IMR-90 (cell line): ENCODE measurements around the gene L3MBTL4. TPM values are rescaled to one million over a fixed set of nuclear protein-coding genes. Genes with fewer than 3 reads are reported as not detected.

Experiments
- ATAC-seq: fragments of 200-7000 bp; cut with Tn5 transposase; 2 replicates; pipeline ENCODE4 v1.9.1; 2020; ENCODE audit warnings: low read depth, mild to moderate bottlenecking, moderate library complexity
- BruUV-seq: library from RNA; stranded (reverse); fragments of 400-500 nt; replicated peaks from 2 replicates; lab custom pipeline; 2021; lab: Mats Ljungman, UMichigan
- CTCF ChIA-PET: fragments of 300-600 bp; formaldehyde crosslinking; extraction: SDS; loops from one replicate; lab custom pipeline; 2021; ENCODE audit warnings: antibody characterized with exemption; lab: Yijun Ruan, JAX
- POLR2A ChIA-PET: fragments of 300-600 bp; sonication (Branson Sonifier 250); formaldehyde crosslinking; loops from one replicate; lab custom pipeline; 2022; ENCODE audit warnings: antibody characterized with exemption; ENCODE audit not compliant: unreplicated experiment; lab: Charles Lee
- DNase-seq: peaks from one replicate; pipeline ENCODE4 v3.0.0; 2013
- H2AFZ ChIP-seq: replicated peaks from 2 replicates; pipeline ENCODE3; 2013; ENCODE audit warnings: low read length, mild to moderate bottlenecking; ENCODE audit not compliant: poor library complexity
- H2AK5ac ChIP-seq: 2 replicates; pipeline ENCODE4 v1.6.1; 2013; ENCODE audit warnings: low read depth, low read length, inconsistent platforms
- H2AK9ac ChIP-seq: replicated peaks from 2 replicates; pipeline ENCODE3; 2013; ENCODE audit warnings: mild to moderate bottlenecking, low read depth, low read length, moderate library complexity; ENCODE audit not compliant: poor library complexity
- H2BK120ac ChIP-seq: 2 replicates; pipeline ENCODE4 v1.6.1; 2013; ENCODE audit warnings: low read depth, low read length, inconsistent platforms
- H2BK15ac ChIP-seq: 3 replicates; pipeline ENCODE4 v1.6.1; 2013; ENCODE audit warnings: low read depth, low read length, inconsistent platforms
- H2BK20ac ChIP-seq: 2 replicates; pipeline ENCODE4 v1.6.1; 2013; ENCODE audit warnings: low read depth, mild to moderate bottlenecking, inconsistent platforms, low read length, moderate library complexity
- H2BK5ac ChIP-seq: 2 replicates; pipeline ENCODE4 v1.6.1; 2013; ENCODE audit warnings: mild to moderate bottlenecking, low read depth, low read length, inconsistent platforms; ENCODE audit not compliant: poor library complexity, severe bottlenecking
- H3K14ac ChIP-seq: replicated peaks from 2 replicates; pipeline ENCODE4 v1.6.1; 2013; ENCODE audit warnings: low read depth, low read length, inconsistent platforms
- H3K18ac ChIP-seq: 2 replicates; pipeline ENCODE4 v1.6.1; 2013; ENCODE audit warnings: low read depth, low read length, control low read depth
- H3K23ac ChIP-seq: 2 replicates; pipeline ENCODE4 v1.6.1; 2013; ENCODE audit warnings: low read depth, low read length, inconsistent platforms
- H3K27ac ChIP-seq: 2 replicates; pipeline ENCODE4 v1.5.1; 2013; ENCODE audit warnings: mild to moderate bottlenecking, control low read depth, low read length; ENCODE audit not compliant: insufficient read depth
- H3K27me3 ChIP-seq: 2 replicates; pipeline ENCODE4 v1.6.1; 2013; ENCODE audit warnings: low read length; ENCODE audit not compliant: control insufficient read depth, insufficient read depth
- H3K36me3 ChIP-seq: 2 replicates; pipeline ENCODE4 v1.6.1; 2013; ENCODE audit warnings: low read length, mixed read lengths; ENCODE audit not compliant: control insufficient read depth, insufficient read depth
- H3K4ac ChIP-seq: 2 replicates; pipeline ENCODE4 v1.6.1; 2013; ENCODE audit warnings: low read depth, low read length, inconsistent platforms
- H3K4me1 ChIP-seq: 2 replicates; pipeline ENCODE4 v1.6.1; 2013; ENCODE audit warnings: low read length, mixed read lengths; ENCODE audit not compliant: control insufficient read depth, insufficient read depth
- H3K4me2 ChIP-seq: 2 replicates; pipeline ENCODE4 v1.6.1; 2013; ENCODE audit warnings: low read depth, mild to moderate bottlenecking, control low read depth, low read length, moderate library complexity
- H3K4me3 ChIP-seq: 2 replicates; pipeline ENCODE4 v1.5.1; 2013; ENCODE audit warnings: low read depth, mild to moderate bottlenecking, control low read depth, low read length, moderate library complexity; ENCODE audit not compliant: insufficient read depth
- H3K56ac ChIP-seq: 2 replicates; pipeline ENCODE4 v1.6.1; 2013; ENCODE audit warnings: low read length, inconsistent platforms; ENCODE audit not compliant: insufficient read depth; ENCODE audit errors: extremely low read depth
- H3K79me1 ChIP-seq, 2 experiments: 2 replicates each; pipeline ENCODE4 v1.6.1; 2013; ENCODE audit warnings: low read length in 2 of 2, inconsistent platforms in 1 of 2, low read depth in 1 of 2
- H3K9ac ChIP-seq: 2 replicates; pipeline ENCODE4 v1.6.1; 2013; ENCODE audit warnings: low read depth, low read length, control low read depth
- H3K9me1 ChIP-seq: 2 replicates; pipeline ENCODE4 v1.6.1; 2013; ENCODE audit warnings: low read length, inconsistent platforms; ENCODE audit not compliant: insufficient read depth
- H3K9me3 ChIP-seq: 2 replicates; pipeline ENCODE4 v1.6.1; 2013; ENCODE audit warnings: low read length; ENCODE audit not compliant: control insufficient read depth, insufficient read depth
- H4K20me1 ChIP-seq: 2 replicates; pipeline ENCODE4 v1.6.1; 2013; ENCODE audit warnings: low read length, inconsistent platforms; ENCODE audit not compliant: insufficient read depth
- H4K5ac ChIP-seq: 2 replicates; pipeline ENCODE4 v1.6.1; 2013; ENCODE audit warnings: mild to moderate bottlenecking, low read depth, low read length, control low read depth
- H4K8ac ChIP-seq, 2 experiments: 2 replicates each; pipeline ENCODE4 v1.6.1; 2013; ENCODE audit warnings: low read depth in 2 of 2, low read length in 2 of 2, control low read depth in 1 of 2, inconsistent platforms in 1 of 2
- H4K91ac ChIP-seq: 2 replicates; pipeline ENCODE4 v1.6.1; 2013; ENCODE audit warnings: low read depth, low read length, inconsistent platforms; ENCODE audit not compliant: insufficient read depth
- BHLHE40 ChIP-seq: fragments of 150-350 bp; IDR thresholded peaks from 2 replicates; pipeline ENCODE4 v1.6.1; 2016; ENCODE audit warnings: mild to moderate bottlenecking, low read depth, low read length
- CEBPB ChIP-seq: IDR thresholded peaks from 2 replicates; pipeline ENCODE4 v1.6.1; 2012; ENCODE audit warnings: low read depth, low read length, improper control_type of control experiment
- CHD1 ChIP-seq: IDR thresholded peaks from 2 replicates; pipeline ENCODE4 v1.6.1; 2012; ENCODE audit warnings: low read depth, low read length, improper control_type of control experiment
- FOS ChIP-seq: fragments of 150-350 bp; IDR thresholded peaks from 2 replicates; pipeline ENCODE4 v1.6.1; 2016; ENCODE audit warnings: low read depth, low read length
- MAFK ChIP-seq: IDR thresholded peaks from 2 replicates; pipeline ENCODE4 v1.6.1; 2012; ENCODE audit warnings: low read depth, low read length, improper control_type of control experiment
- MAZ ChIP-seq: IDR thresholded peaks from 2 replicates; pipeline ENCODE4 v1.6.1; 2012; ENCODE audit warnings: low read depth, mild to moderate bottlenecking, low read length, improper control_type of control experiment, moderate library complexity, borderline replicate concordance
- MXI1 ChIP-seq: IDR thresholded peaks from 2 replicates; pipeline ENCODE4 v1.6.1; 2012; ENCODE audit warnings: low read depth, mild to moderate bottlenecking, low read length, moderate library complexity, borderline replicate concordance
- NFE2L2 ChIP-seq: fragments of 150-350 bp; IDR thresholded peaks from 2 replicates; pipeline ENCODE4 v1.6.1; 2016; ENCODE audit warnings: low read depth, mild to moderate bottlenecking, low read length
- POLR2A ChIP-seq: IDR thresholded peaks from 2 replicates; pipeline ENCODE4 v1.6.1; 2012; ENCODE audit warnings: mild to moderate bottlenecking, low read depth, low read length
- RAD21 ChIP-seq: IDR thresholded peaks from 2 replicates; pipeline ENCODE4 v1.6.1; 2012; ENCODE audit warnings: low read length, improper control_type of control experiment
- RCOR1 ChIP-seq: IDR thresholded peaks from 2 replicates; pipeline ENCODE4 v1.6.1; 2012; ENCODE audit warnings: mild to moderate bottlenecking, low read length, improper control_type of control experiment; ENCODE audit not compliant: insufficient replicate concordance
- RFX5 ChIP-seq: IDR thresholded peaks from 2 replicates; pipeline ENCODE4 v1.8.0; 2012; ENCODE audit warnings: low read depth, mild to moderate bottlenecking, low read length, moderate library complexity
- SMC3 ChIP-seq: fragments of 150-350 bp; IDR thresholded peaks from 2 replicates; pipeline ENCODE4 v1.6.1; 2016; ENCODE audit warnings: low read depth, mild to moderate bottlenecking, antibody characterized with exemption, low read length, moderate library complexity
- USF2 ChIP-seq: fragments of 150-350 bp; IDR thresholded peaks from 2 replicates; pipeline ENCODE4 v1.6.1; 2017; ENCODE audit warnings: mild to moderate bottlenecking, antibody characterized with exemption, low read length, low read depth
- WGBS, 2 experiments: methylation state at CpG; one replicate each; pipeline versions ENCODE4 v1.1.5 to v1.1.7; 2013; ENCODE audit warnings: missing lambda C conversion rate in 2 of 2; ENCODE audit not compliant: insufficient read length in 1 of 2; ENCODE audit errors: extremely low coverage in 2 of 2; 5-methylcytosine and 5-hydroxymethylcytosine counted together
- dilution Hi-C: fragments of 300-500 bp; cut with HindIII; formaldehyde crosslinking; loops from one replicate; pipeline ENCODE4 v1.14.3; 2018; ENCODE audit warnings: low sequenced_read_pairs; ENCODE audit not compliant: unreplicated experiment
- in situ Hi-C: fragments of 300-500 bp; cut with MboI; formaldehyde crosslinking; loops from 3 replicates; pipeline ENCODE4 v1.14.3; 2019; ENCODE audit warnings: low sequenced_read_pairs, inconsistent platforms, mixed read lengths
- intact Hi-C: fragments of 100-400 bp; cut with micrococcal nuclease; formaldehyde crosslinking; loops from 2 replicates; pipeline ENCODE4 v1.10.0; 2022
- polyA plus RNA-seq, 3 experiments: library from polyadenylated mRNA; depleted of rRNA; stranded (reverse); fragments of >200 nt; gene quantifications; 2 replicates each; pipeline ENCODE4 v1.2.3, GENCODE V29; 2012; ENCODE audit warnings: low replicate concordance in 1 of 3
- total RNA-seq: library from RNA; depleted of rRNA; stranded (reverse); fragments of >200 nt; gene quantifications from 2 replicates; pipeline ENCODE4 v1.2.3, GENCODE V29; 2012
- TF ChIP-seq, protein P1 (sequence below): fragments of 150-350 bp; IDR thresholded peaks from 2 replicates; pipeline ENCODE4 v1.6.1; 2016; ENCODE audit warnings: low read depth, mild to moderate bottlenecking, low read length, moderate library complexity, borderline replicate concordance
- TF ChIP-seq, protein P2 (sequence below): conservative IDR thresholded peaks from 2 replicates; pipeline ENCODE4 v1.5.1; 2012; ENCODE audit warnings: mild to moderate bottlenecking, low read depth, low read length, improper control_type of control experiment

L3MBTL4 gene
- total and polyA plus RNA-seq, 2 of the 4 experiments (the other 2 are of a cell fraction) = under 0.01 to 0.02 TPM

DNA sequence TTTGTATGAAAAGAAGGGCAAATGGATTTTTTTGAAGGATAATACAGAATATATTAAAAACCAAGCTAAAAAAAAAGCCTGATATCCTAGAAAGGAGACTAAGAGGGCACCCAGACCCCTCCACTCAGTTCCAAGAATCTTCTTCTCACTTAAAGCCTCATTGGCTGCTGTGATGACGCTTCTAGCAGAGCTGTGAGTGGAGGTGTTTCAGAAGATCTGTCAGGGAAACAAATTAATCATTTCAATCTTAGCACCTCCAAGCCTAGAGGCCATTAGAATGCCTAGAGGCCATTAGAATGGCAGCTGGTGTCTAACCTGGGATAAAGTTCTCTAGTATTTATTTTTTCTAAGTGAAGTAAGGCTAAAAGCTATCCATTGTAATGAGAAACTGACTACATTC lies 355.2 kb downstream of the L3MBTL4 start:
- Histone ChIP-seq H2BK20ac (peak overlapping the region; percentile 56; the same call in 1 of the 2 replicates), H3K18ac (peak overlapping the region; percentile 50; the same call in 1 of the 2 replicates), H3K9ac (no peak overlapping the region), H3K36me3 (no peaks in the 10 kb centered on the region), H2AFZ (peak overlapping the region; percentile 55), H3K79me1 (no peaks in the 10 kb centered on the region), H4K91ac (peak overlapping the region; percentile 39; the same call in 1 of the 2 replicates), H3K27ac (no peak overlapping the region), H3K9me3 (no peaks in the 10 kb centered on the region), H3K14ac (0 out of 2 replicates have a peak overlapping the region, but pooled peaks have one; percentile 34), H2AK5ac (peak overlapping the region; percentile 56), H2BK5ac (no peak overlapping the region), H3K56ac (no peak overlapping the region), H3K9me1 (0 out of 2 replicates have a peak, but pooled peaks cover 5% of the 10 kb centered on the region), H4K8ac (0 out of 4 replicates have a peak overlapping the region, but pooled peaks of 1 of the 2 experiments have one; percentile 24), H2AK9ac (no peak overlapping the region), H2BK120ac (peak overlapping the region; percentile 80), H2BK15ac (no peak overlapping the region; the same call in 2 of the 3 replicates), H3K4me2 (no peak overlapping the region), H3K4me3 (no peak overlapping the region), H3K4ac (0 out of 2 replicates have a peak overlapping the region, but pooled peaks have one; percentile 7), H4K5ac (peak overlapping the region; percentile 37; the same call in 1 of the 2 replicates), H3K23ac (peak overlapping the region; percentile 49; the same call in 1 of the 2 replicates), H4K20me1 (no peaks in the 10 kb centered on the region), H3K27me3 (no peaks in the 10 kb centered on the region), H3K4me1 (peaks cover 14% of the 10 kb centered on the region)
- BruUV-seq = no TSS peak
- dilution Hi-C loops = no loop called here
- TF ChIP-seq, protein P1, sequence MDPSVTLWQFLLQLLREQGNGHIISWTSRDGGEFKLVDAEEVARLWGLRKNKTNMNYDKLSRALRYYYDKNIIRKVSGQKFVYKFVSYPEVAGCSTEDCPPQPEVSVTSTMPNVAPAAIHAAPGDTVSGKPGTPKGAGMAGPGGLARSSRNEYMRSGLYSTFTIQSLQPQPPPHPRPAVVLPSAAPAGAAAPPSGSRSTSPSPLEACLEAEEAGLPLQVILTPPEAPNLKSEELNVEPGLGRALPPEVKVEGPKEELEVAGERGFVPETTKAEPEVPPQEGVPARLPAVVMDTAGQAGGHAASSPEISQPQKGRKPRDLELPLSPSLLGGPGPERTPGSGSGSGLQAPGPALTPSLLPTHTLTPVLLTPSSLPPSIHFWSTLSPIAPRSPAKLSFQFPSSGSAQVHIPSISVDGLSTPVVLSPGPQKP = no peak
- TF ChIP-seq RCOR1 = no peak
- TF ChIP-seq CHD1 = no peak
- no peak for TF ChIP-seq MAFK
- no peak for TF ChIP-seq MAZ
- TF ChIP-seq RFX5 = no peak
- no peak for TF ChIP-seq POLR2A
- no peak for TF ChIP-seq FOS
- TF ChIP-seq, protein P2, sequence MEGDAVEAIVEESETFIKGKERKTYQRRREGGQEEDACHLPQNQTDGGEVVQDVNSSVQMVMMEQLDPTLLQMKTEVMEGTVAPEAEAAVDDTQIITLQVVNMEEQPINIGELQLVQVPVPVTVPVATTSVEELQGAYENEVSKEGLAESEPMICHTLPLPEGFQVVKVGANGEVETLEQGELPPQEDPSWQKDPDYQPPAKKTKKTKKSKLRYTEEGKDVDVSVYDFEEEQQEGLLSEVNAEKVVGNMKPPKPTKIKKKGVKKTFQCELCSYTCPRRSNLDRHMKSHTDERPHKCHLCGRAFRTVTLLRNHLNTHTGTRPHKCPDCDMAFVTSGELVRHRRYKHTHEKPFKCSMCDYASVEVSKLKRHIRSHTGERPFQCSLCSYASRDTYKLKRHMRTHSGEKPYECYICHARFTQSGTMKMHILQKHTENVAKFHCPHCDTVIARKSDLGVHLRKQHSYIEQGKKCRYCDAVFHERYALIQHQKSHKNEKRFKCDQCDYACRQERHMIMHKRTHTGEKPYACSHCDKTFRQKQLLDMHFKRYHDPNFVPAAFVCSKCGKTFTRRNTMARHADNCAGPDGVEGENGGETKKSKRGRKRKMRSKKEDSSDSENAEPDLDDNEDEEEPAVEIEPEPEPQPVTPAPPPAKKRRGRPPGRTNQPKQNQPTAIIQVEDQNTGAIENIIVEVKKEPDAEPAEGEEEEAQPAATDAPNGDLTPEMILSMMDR = no peak
- no peak for TF ChIP-seq USF2
- TF ChIP-seq NFE2L2 = no peak
- no peak for TF ChIP-seq CEBPB
- TF ChIP-seq MXI1 = no peak
- TF ChIP-seq RAD21 = no peak
- TF ChIP-seq BHLHE40 = no peak
- no peak for TF ChIP-seq SMC3
- WGBS, 2 experiments = no CpG with 5 or more reads among the region's 1 CpG
- ChIA-PET CTCF (no interaction called here), POLR2A (no interaction called here)
- ATAC-seq (no peak), DNase-seq (no peak)
- intact Hi-C loops = loop anchor here (5.0 kb wide), 1 partner anchor 162 kb away; the partner anchor contains the start of gene TMEM200C
- in situ Hi-C loops = no loop called here
